NCI-H146 (cell line): ENCODE measurements around the gene PAQR4.
A peak's percentile ranks its signal among the peaks of the same experiment; 100 is the strongest.

Experiments
- DNase-seq: peaks from one replicate; lab custom pipeline; 2025; lab: John Stamatoyannopoulos, UW

Gene PAQR4

GRCh38 chr16:2981177-2981898 is 12.2 kb downstream of the PAQR4 start:
- DNase-seq, result no peak

GRCh38 chr16:2981899-2982250 is 12.7 kb downstream of the PAQR4 start:
- DNase-seq, result no peak

DNA sequence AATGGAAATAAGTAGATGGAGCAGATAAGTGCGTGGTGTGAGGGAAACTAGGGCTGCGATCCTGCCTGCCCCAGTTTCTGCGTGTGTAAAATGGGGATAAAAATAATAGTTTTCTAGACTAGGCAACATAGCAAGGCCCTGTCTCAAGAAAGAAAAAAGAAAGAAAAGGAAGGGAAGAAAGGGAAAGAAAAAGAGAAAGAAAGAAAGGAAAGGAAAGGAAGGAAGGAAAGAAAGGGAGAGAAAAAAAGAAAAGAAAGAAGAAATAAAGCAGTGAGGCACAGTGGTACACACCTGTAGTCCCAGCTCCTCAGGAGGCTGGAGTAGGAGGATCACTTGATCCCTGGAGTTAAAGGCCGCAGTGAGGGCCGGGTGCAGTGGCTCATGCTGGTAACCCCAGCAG is 13.3 kb downstream of the PAQR4 start:
- DNase-seq, result no peak

GRCh38 chr16:2983706-2984136 is 14.6 kb downstream of the PAQR4 start:
- DNase-seq, result peak; percentile 81

DNA sequence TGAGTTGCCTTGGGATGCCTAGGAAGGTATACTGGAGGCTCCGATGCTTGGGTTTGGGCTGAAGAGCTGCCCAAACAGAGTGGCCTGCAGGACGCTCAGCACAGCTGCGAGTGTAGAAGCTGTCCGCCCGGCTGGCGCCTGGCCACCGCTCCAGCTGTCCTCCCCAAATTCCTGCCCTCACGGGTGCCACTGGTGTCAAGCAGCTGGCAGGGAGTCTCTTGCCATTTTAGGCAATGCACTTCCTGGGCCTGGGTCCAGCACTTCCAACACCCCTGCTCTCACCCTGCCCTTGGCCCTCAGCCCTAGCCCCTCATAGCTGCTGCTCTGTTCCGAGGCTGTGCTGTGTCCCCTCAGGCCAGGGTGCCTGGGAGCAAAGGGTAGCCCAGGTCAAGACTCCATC is 16.3 kb downstream of the PAQR4 start:
- DNase-seq, result no peak

DNA sequence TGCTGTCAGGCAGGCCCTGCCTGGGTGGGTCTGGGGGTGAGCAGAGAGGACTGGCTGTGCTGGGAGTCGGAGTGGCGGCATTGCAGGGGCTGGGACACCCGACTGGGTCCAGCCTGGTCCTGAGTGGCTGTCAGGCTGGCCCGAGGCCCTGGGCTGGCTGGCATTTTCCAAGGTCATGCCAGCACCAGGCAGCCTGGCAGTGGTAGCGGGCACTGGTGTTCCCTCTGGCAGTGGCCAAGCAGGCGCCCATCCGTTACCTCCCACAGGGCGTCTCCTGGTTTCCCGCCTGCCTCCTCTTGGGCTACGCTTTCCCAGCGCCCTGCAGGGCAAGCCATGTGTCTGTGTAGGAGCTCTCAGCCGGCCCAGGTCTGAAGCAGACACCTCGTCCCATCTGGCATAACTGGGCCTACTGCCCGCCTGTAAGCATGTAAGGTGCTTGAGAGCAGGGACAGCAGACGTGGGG is 16.8 kb downstream of the PAQR4 start:
- no peak for DNase-seq

- no peak for DNase-seq
Observed at GRCh38 chr16:2986623-2987188, 17.6 kb downstream of the PAQR4 start.

- no peak for DNase-seq
Observed at GRCh38 chr16:2987286-2987685, 18.1 kb downstream of the PAQR4 start.

DNA sequence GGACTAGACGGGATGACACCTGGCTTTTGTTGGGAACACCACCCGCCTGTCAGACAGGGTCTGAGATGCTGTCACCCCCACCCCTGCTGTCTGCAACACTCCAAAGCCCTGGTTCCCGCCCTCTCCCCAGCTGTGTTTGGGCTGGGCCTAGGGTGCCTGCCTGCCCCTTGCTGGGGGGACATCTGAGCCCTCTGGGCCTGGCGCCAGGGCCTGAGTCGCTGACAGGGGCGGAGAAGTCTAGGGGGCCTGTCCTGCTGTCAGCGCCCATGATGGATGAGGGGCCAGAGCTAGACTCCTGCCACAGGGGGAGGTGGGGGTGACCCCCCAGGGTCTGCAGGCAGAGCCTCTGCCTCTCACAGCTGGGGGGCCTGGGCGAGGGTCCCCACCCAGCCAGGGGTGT is 18.7 kb downstream of the PAQR4 start:
- peak; percentile 28 for DNase-seq

DNA sequence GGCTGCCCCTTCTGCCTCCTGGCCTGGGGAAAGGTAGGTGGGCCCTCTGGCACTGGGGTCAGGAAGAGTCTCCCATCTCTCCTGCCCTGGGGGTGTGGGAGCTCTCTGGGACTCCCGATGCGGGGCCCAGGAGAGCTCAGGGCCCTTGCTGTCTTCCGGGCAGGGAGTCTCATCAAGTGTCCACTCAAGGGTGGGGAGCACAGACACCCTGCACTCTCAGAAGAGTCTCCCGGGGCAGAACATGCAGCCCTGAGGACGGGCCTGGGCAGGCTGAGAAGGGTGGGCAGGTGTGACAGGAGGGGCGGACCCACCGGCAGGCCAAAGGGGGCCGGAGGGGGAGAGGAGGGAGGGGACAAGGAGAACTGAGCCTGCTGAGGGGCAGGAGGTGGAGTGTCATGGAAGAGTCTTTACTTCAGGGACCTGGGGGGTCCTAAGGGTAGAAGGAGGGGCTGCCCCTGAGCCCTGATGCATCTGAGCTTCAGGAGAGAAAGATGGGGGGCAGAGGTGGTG is 19.5 kb downstream of the PAQR4 start:
- no peak for DNase-seq

DNA sequence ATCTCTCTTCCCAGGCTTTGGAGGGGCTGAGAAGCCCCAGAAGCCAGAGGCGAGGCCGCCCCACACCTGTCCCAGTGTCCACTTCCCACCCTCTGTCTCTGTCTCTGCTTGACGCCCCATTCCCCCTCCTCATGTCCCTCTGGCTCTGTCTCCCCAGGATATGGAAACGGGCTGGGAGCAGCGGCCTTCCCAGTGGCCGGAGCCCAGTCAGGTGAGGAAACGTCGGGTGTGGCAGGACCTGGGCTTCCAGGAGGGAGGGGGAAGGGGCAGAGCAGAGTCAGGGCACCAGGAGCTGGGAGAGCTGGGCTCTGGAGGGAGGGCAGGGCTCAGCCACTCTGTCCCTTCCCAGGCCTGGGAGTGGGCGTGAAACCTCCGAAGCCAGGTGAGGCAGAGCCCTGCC is 21.7 kb downstream of the PAQR4 start:
- no peak for DNase-seq

- no peak for DNase-seq
Observed at GRCh38 chr16:2991566-2992261, 22.6 kb downstream of the PAQR4 start.

DNA sequence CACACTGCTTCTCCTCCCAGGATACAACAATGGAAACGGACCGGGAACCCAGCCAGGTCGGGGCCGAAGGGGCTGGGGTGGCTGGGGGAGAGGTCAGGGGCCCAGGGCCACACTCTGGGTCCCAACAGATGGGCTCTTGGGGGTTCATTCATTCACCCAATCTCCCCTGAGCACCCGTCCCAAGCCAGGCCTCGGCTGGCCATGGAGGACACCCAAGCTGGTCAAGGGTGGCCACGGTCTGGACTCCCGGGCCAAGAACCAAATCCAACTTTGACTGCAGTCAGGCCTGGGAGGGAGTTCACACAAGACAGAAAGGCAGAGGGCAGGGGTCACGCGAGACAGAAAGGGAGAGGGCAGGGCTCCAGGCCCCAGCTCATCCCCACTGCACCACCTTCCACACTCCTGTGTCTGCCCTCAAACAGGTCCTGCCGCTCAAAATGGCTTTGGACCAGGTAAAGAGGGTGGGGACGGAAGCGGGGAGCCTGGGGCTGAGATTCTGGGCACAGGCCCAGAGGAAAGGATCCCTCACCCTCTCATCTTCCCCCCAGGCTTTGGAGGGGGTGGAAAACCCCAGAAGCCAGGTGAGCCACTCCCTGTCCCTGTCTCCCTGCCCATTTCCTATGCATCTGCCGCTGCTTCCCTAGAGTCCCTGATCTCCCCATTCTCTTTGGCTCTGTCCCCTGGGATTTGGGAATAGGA is 23.4 kb downstream of the PAQR4 start:
- DNase-seq, result no peak

DNA sequence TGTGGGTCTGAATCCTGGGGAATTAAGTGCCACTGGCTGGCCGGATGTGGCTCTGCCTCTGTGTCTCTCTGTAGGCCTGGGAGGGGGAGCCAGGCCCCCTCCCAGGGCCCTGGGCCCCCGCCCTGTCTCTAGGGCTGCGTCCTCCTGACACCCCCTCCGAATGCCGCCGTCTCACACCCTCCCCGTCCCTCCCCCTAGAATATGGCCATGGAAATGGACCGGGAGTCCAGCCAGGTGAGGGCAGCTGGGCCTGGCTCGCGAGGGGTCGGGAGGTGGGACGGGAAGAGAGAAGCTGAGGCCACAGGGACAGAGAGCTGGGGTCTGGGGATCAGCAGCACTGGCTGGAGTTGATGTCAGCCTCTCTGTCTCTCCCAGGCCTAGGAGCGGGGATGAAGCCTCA is 27.1 kb downstream of the PAQR4 start:
- no peak for DNase-seq

- no peak for DNase-seq
Observed at GRCh38 chr16:2999929-3000328, 30.8 kb downstream of the PAQR4 start.

- no peak for DNase-seq
Observed at GRCh38 chr16:3000540-3000939, 31.4 kb downstream of the PAQR4 start.

DNA sequence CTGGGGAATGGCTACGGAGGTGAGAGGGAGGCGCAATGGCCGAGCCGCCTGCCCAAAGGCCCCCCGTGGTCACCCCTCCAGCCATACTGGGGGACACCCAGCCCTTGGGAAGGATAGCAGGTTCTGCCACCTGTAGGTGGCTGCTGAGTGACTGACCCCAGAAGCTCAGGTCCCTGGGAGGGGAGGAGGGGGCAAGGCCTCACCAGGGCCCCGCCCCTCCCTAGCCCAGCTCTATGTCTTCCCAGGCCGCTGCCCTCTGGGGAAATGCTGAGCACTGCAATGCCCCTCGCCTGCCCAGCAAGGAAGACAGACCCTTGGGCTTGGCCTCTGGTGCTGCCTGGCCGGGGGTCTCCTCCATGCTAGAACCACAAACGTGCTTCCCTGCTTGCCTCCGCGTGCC is 32.2 kb downstream of the PAQR4 start:
- no peak for DNase-seq

DNA sequence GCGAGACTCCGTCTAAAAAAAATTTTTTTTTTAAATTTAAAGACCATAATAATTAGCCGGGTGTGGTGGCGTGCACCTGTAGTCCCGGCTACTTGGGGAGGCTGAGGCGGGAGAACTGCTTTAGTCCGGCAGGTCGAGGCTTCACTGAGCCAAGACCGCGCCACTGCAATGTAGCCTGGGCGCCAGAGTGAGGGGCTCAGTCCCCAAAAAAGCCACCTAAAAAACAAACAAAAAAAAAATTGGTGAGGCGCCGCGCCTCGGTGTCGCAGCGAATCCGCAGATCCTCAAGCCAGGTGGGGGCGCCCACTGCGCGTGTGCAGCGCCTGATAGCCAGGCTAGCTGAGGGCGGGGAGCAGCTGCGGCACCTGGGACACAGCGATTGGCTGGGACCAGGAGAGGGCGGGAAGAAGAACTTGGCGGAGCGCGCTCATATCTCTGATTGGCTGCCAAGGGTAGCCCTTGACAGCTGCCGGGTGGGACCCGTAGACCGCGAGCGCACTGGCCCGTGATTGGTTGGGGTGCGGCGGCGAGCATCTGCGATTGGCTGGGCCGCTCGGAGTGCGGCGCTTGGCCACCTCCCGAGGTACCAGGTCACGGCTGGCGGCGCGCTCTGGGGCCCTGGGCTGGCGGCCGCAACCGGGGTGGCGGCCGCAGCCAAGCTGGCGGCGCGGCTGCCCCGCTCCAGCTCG is 34.6 kb downstream of the PAQR4 start:
- peak; percentile 99 for DNase-seq

- peak; percentile 54 for DNase-seq
Observed at GRCh38 chr16:3004319-3004718, 35.2 kb downstream of the PAQR4 start.

GRCh38 chr16:3004781-3005284 is 35.7 kb downstream of the PAQR4 start:
- DNase-seq, result peak; percentile 56

DNA sequence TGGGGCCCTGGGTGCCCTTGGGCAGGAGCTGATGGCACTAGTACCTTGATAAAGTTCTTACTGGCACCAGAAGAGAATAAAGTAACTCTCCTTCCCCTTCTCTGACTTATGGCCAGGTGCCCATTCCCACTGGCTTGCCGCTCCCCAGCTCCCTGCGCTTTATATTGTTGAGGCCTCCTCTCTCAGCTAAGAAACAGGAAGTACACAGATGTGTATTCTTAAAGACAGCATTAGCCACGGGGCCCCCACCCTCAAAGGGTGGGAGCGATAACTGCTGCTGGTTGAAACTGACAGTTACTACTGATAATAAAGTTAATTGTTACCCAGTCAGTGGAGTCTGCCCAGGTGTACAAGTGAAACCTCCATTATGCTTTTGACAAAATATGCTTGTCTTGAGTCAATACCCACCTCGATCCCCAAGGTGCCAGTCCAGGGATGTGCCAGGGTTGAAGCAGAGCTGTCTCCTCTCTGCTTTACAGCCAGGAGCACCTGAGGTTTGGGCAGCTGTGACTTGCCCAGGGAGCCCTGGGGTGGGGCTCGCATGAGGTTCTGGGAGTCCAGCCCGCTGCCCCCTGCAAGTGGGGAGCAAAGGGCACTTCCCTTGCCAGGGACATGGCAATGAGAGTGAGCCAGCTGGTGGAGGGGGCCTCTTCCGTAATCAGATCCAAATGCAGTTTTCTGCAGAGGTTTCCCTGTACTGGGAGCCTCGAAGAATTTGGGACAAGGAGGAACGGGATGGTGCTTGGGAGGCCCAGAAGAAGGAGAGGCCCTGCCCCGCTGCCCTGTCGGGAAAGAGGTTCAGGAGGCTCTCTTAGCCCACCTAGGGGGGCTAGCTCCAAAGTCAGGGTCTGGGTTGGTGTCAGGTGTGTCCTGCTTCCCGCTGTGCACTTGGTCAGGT is 38.2 kb downstream of the PAQR4 start:
- DNase-seq, result no peak
